ENCODE data around the gene VPS51. TPM values are rescaled to one million over a fixed set of nuclear protein-coding genes. Genes with fewer than 3 reads are reported as not detected.

Gene VPS51
- total and polyA plus RNA-seq, 2 of the 13 experiments (the other 11 are each of a cell fraction or from before 2014, with no cell fraction given): 76.3 to 90.6 TPM

DNA sequence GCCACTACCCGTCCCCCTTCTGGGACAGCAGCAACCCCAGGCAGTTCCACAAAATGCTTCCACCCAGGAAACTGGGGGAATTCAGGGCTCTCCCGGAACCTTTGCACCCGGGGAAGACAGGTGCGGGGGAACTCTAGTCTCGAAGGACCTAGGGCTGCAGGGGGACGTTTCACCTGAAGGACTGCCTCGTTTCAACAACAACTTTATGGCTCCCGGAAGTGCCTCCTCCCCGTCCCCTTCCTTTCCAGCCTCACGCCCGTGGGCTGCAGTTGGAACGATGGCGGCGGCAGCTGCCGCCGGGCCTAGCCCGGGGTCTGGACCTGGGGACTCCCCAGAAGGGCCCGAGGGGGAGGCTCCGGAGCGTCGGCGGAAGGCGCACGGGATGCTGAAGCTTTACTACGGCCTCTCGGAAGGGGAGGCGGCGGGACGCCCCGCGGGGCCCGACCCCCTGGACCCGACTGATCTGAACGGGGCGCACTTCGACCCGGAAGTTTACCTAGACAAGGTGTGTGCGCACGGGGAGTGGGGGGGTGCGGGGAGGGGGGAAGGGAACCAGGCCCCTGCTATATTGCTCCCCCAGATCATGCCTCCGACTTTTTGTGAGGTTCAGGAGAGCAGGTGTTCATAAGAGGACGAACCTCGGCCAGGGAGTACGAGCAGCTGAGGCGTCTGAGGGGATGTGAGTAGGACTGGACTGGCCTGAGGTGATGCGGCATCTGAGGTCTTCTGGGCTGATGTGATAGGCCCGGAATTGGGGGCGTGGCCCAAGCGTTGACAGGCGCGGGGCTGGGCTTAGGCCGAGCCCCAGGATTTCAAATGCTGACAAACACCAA is at the start of gene VPS51 (continued):
- TF ChIP-seq, protein P1, sequence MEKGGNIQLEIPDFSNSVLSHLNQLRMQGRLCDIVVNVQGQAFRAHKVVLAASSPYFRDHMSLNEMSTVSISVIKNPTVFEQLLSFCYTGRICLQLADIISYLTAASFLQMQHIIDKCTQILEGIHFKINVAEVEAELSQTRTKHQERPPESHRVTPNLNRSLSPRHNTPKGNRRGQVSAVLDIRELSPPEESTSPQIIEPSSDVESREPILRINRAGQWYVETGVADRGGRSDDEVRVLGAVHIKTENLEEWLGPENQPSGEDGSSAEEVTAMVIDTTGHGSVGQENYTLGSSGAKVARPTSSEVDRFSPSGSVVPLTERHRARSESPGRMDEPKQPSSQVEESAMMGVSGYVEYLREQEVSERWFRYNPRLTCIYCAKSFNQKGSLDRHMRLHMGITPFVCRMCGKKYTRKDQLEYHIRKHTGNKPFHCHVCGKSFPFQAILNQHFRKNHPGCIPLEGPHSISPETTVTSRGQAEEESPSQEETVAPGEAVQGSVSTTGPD (CRISPR knock-in tag; IDR thresholded peaks at IDR 0.05): peak; percentile 20; the same call in 1 of the 2 replicates
- TF ChIP-seq THAP11 (CRISPR knock-in tag; IDR thresholded peaks at IDR 0.05) (peak; percentile 94), ZNF772 (CRISPR knock-in tag; IDR thresholded peaks at IDR 0.05) (peak; percentile 75), RNF2 (conservative IDR thresholded peaks at IDR 0.05; ENCODE audit: low read depth) (no peak), ZNF326 (CRISPR knock-in tag; IDR thresholded peaks at IDR 0.05; ENCODE audit: borderline replicate concordance) (no peak), ZNF878 (CRISPR knock-in tag; IDR thresholded peaks at IDR 0.05) (peak; percentile 61), ZNF589 (CRISPR knock-in tag; conservative IDR thresholded peaks at IDR 0.05) (0 out of 2 replicates have a peak, but pooled peaks have one; percentile 39), ZNF207 (IDR thresholded peaks at IDR 0.05; ENCODE audit: borderline replicate concordance) (no peak), ZNF777 (CRISPR knock-in tag; IDR thresholded peaks at IDR 0.05) (peak; percentile 47; the same call in 1 of the 2 replicates), ZNF879 (CRISPR knock-in tag; IDR thresholded peaks at IDR 0.05) (no peak), ZNF337 (CRISPR knock-in tag; IDR thresholded peaks at IDR 0.05; ENCODE audit: borderline replicate concordance, low read depth) (no peak), NR1H2 (CRISPR knock-in tag; IDR thresholded peaks at IDR 0.05; ENCODE audit: borderline replicate concordance, low read depth) (no peak), TOE1 (CRISPR knock-in tag; IDR thresholded peaks at IDR 0.05) (peak; percentile 17; the same call in 1 of the 2 replicates)
- TF ChIP-seq, protein P2, sequence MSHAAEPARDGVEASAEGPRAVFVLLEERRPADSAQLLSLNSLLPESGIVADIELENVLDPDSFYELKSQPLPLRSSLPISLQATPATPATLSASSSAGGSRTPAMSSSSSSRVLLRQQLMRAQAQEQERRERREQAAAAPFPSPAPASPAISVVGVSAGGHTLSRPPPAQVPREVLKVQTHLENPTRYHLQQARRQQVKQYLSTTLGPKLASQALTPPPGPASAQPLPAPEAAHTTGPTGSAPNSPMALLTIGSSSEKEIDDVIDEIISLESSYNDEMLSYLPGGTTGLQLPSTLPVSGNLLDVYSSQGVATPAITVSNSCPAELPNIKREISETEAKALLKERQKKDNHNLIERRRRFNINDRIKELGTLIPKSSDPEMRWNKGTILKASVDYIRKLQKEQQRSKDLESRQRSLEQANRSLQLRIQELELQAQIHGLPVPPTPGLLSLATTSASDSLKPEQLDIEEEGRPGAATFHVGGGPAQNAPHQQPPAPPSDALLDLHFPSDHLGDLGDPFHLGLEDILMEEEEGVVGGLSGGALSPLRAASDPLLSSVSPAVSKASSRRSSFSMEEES (CRISPR knock-in tag; IDR thresholded peaks at IDR 0.05): 0 out of 2 replicates have a peak, but pooled peaks have one; percentile 13
- TF ChIP-seq, protein P3, sequence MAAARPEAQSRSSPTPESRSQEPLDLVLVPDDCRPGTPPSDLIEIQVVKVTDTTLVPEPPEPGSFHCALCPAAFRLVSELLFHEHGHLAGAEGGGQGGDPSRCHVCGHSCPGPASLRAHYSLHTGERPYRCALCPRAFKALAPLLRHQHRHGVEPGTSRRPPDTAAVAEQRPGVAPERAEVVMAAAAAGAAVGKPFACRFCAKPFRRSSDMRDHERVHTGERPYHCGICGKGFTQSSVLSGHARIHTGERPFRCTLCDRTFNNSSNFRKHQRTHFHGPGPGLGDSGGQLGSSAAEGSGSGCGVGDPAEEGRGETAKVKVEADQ (CRISPR knock-in tag; IDR thresholded peaks at IDR 0.05; ENCODE audit: borderline replicate concordance): peak; percentile 25; the same call in 1 of the 2 replicates
- TF ChIP-seq, protein P4, sequence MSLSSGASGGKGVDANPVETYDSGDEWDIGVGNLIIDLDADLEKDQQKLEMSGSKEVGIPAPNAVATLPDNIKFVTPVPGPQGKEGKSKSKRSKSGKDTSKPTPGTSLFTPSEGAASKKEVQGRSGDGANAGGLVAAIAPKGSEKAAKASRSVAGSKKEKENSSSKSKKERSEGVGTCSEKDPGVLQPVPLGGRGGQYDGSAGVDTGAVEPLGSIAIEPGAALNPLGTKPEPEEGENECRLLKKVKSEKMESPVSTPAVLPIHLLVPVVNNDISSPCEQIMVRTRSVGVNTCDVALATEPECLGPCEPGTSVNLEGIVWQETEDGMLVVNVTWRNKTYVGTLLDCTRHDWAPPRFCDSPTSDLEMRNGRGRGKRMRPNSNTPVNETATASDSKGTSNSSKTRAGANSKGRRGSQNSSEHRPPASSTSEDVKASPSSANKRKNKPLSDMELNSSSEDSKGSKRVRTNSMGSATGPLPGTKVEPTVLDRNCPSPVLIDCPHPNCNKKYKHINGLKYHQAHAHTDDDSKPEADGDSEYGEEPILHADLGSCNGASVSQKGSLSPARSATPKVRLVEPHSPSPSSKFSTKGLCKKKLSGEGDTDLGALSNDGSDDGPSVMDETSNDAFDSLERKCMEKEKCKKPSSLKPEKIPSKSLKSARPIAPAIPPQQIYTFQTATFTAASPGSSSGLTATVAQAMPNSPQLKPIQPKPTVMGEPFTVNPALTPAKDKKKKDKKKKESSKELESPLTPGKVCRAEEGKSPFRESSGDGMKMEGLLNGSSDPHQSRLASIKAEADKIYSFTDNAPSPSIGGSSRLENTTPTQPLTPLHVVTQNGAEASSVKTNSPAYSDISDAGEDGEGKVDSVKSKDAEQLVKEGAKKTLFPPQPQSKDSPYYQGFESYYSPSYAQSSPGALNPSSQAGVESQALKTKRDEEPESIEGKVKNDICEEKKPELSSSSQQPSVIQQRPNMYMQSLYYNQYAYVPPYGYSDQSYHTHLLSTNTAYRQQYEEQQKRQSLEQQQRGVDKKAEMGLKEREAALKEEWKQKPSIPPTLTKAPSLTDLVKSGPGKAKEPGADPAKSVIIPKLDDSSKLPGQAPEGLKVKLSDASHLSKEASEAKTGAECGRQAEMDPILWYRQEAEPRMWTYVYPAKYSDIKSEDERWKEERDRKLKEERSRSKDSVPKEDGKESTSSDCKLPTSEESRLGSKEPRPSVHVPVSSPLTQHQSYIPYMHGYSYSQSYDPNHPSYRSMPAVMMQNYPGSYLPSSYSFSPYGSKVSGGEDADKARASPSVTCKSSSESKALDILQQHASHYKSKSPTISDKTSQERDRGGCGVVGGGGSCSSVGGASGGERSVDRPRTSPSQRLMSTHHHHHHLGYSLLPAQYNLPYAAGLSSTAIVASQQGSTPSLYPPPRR (CRISPR knock-in tag; IDR thresholded peaks at IDR 0.05; ENCODE audit: borderline replicate concordance): peak; percentile 45; the same call in 1 of the 2 replicates
- TF ChIP-seq, protein P5, sequence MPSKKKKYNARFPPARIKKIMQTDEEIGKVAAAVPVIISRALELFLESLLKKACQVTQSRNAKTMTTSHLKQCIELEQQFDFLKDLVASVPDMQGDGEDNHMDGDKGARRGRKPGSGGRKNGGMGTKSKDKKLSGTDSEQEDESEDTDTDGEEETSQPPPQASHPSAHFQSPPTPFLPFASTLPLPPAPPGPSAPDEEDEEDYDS (CRISPR knock-in tag; IDR thresholded peaks at IDR 0.05): peak; percentile 62
- TF ChIP-seq, protein P6, sequence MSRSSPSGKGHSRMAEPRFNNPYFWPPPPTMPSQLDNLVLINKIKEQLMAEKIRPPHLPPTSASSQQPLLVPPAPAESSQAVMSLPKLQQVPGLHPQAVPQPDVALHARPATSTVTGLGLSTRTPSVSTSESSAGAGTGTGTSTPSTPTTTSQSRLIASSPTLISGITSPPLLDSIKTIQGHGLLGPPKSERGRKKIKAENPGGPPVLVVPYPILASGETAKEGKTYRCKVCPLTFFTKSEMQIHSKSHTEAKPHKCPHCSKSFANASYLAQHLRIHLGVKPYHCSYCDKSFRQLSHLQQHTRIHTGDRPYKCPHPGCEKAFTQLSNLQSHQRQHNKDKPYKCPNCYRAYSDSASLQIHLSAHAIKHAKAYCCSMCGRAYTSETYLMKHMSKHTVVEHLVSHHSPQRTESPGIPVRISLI (CRISPR knock-in tag; IDR thresholded peaks at IDR 0.05; ENCODE audit: borderline replicate concordance): 0 out of 2 replicates have a peak, but pooled peaks have one; percentile 65
